K562 (cell line): ENCODE measurements around the gene ATG7. TPM values are rescaled to one million over a fixed set of nuclear protein-coding genes. Genes with fewer than 3 reads are reported as not detected.

ENCODE experiments used
- ASH1L ChIP-seq: fragments of 450-650 bp; IDR thresholded peaks from 2 replicates; pipeline ENCODE4 v1.6.1; 2018; ENCODE audit warnings: borderline replicate concordance, mild to moderate bottlenecking, low read depth; ENCODE audit not compliant: partially characterized antibody
- BRD9 ChIP-seq: fragments of 450-650 bp; IDR thresholded peaks from 2 replicates; pipeline ENCODE4 v1.6.1; 2018; ENCODE audit warnings: low read depth; ENCODE audit not compliant: partially characterized antibody
- CBFA2T2 ChIP-seq: fragments of 450-650 bp; conservative IDR thresholded peaks from 2 replicates; pipeline ENCODE4 v1.6.1; 2017; ENCODE audit warnings: mild to moderate bottlenecking
- ELK3 ChIP-seq: fragments of 450-650 bp; formaldehyde crosslinking; IDR thresholded peaks from 2 replicates; pipeline ENCODE4 v1.4.0; 2020; ENCODE audit warnings: mild to moderate bottlenecking
- MTA1 ChIP-seq: fragments of 450-650 bp; IDR thresholded peaks from 2 replicates; pipeline ENCODE4 v1.6.1; 2017; ENCODE audit warnings: borderline replicate concordance
- MYC ChIP-seq, 2 experiments: fragments of 250-450 bp in 1 of 2; sonication (Bioruptor Pico) in 1 of 2; IDR thresholded peaks; 2 replicates each; pipeline versions ENCODE4 v1.5.1 to v1.6.1; 2012 to 2021; ENCODE audit warnings: low read depth in 2 of 2, borderline replicate concordance in 1 of 2, improper control_type of control experiment in 1 of 2, low read length in 1 of 2, mild to moderate bottlenecking in 1 of 2, moderate library complexity in 1 of 2
- NKRF ChIP-seq: fragments of 450-650 bp; IDR thresholded peaks from 2 replicates; pipeline ENCODE4 v1.6.1; 2016; ENCODE audit warnings: borderline replicate concordance
- NR2C1 ChIP-seq, 2 experiments: fragments of 450-650 bp; IDR thresholded peaks; 2 replicates each; pipeline ENCODE4 v1.6.1; 2017; ENCODE audit warnings: mild to moderate bottlenecking in 2 of 2, antibody characterized with exemption in 1 of 2, inconsistent platforms in 1 of 2, missing compliant biosample characterization in 1 of 2, missing genetic modification characterization in 1 of 2
- PCBP1 ChIP-seq: fragments of 200-400 bp; formaldehyde crosslinking; IDR thresholded peaks from 2 replicates; pipeline ENCODE4 v1.6.1; 2018; ENCODE audit warnings: mild to moderate bottlenecking, low read depth, low read length; ENCODE audit not compliant: poor library complexity, severe bottlenecking
- POLR2H ChIP-seq: IDR thresholded peaks from 2 replicates; pipeline ENCODE4 v1.6.1; 2016; ENCODE audit warnings: missing genetic modification characterization, low read depth, mild to moderate bottlenecking, control low read depth, missing compliant biosample characterization, moderate library complexity
- ZBTB7A ChIP-seq: IDR thresholded peaks from 2 replicates; pipeline ENCODE4 v1.6.1; 2011; ENCODE audit warnings: low read depth, mild to moderate bottlenecking, low read length, moderate library complexity, borderline replicate concordance; ENCODE audit not compliant: control insufficient read depth
- ZNF124 ChIP-seq: sonication (generic); formaldehyde crosslinking; IDR thresholded peaks from 2 replicates; pipeline ENCODE4 v1.8.1; 2022; ENCODE audit warnings: missing genetic modification reagents
- ZNF354B ChIP-seq: fragments of 250-450 bp; sonication (Bioruptor Pico); IDR thresholded peaks from 2 replicates; pipeline ENCODE4 v1.4.0; 2020
- ZNF57 ChIP-seq: fragments of 450-650 bp; formaldehyde crosslinking; IDR thresholded peaks from 2 replicates; pipeline ENCODE4 v1.4.0; 2020; ENCODE audit warnings: mild to moderate bottlenecking, moderate library complexity
- polyA plus RNA-seq, 8 experiments: library from polyadenylated mRNA; depleted of rRNA in 4 of 8; stranded (reverse) in 5 of 8; unstranded in 3 of 8; fragments of >200 nt; fragmentation: Nextera tagmentation in 2 of 8; fragmentation: Illumina TruSeq in 1 of 8; extraction: Ambion mirVana in 2 of 8; extraction: Trizol in 1 of 8; gene quantifications; 2 replicates each; pipeline versions ENCODE4 v1.2.1 to v1.2.3, GENCODE V29; 2011 to 2014; ENCODE audit warnings: inconsistent platforms in 1 of 8, missing spikeins in 1 of 8
- total RNA-seq, 7 experiments: library from RNA; depleted of rRNA in 6 of 7; stranded (reverse); fragments of >200 nt in 6 of 7; fragmentation: Illumina TruSeq in 2 of 7; extraction: Trizol in 2 of 7; gene quantifications; 2 replicates each; pipeline versions ENCODE4 v1.2.1 to v1.2.3, GENCODE V29; 2011 to 2021; ENCODE audit warnings: low replicate concordance in 1 of 7
- TF ChIP-seq, protein P1 (sequence below): IDR thresholded peaks from 2 replicates; pipeline ENCODE4 v1.6.1; 2014; ENCODE audit warnings: antibody characterized with exemption

Gene ATG7
- total and polyA plus RNA-seq, 9 of the 15 experiments (the other 6 are each of a cell fraction or from before 2014, with no cell fraction given) = 18.3 to 45.3 (median 33.6) TPM

DNA sequence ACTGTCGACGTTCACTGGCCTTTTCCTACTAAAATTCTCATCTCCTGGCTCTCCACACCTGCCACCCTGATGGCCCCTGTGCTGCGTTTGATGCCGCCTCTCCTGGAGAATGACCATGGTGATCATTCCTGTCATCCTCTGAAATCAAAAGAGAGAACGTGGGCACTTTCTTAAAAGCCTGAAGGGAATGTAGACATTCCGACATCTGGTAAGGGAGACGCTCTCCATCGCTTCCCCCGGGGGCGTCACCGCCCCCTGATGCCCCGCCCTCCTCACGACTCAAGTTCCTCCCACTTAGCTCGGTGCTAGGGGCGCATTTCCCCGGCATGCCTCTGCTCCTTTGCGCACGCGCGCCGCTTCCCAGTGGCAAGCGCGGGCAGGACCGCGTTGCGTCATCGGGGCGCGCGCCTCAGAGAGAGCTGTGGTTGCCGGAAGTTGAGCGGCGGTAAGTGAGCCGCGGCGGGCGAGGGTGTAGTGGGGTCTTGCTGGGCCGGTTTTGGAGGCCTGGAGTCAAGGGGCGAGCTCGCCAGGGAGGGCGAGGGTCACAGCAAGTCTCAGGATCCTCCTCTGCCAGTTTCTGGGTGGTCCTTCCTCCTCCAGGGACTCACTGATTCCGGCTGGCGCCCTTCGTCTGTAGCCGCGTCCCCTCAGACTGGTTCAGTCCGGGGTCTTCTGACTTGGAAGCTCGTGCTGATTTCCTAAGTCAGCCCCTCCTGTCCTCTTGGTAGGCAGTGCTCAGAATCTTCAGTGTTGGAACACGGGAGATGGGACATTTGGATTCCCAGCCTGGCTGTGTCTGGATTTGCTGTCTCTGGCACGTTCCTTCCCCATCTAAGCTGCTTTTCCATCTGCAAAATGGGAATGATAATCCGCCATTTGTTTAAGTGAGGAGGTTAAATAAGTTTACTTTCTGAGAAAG lies at the start of gene ATG7 (continued):
- TF ChIP-seq BRD9 (no peak), ELK3 (CRISPR knock-in tag) (no peak), CBFA2T2 (no peak), ASH1L (no peak), NKRF (peak; percentile 94), ZBTB7A (peak; percentile 71; the same call in 1 of the 2 replicates), MYC (IDR thresholded peaks at IDR 0.05; ENCODE audit: low read depth, low read length) (peak; percentile 71), MYC (CRISPR knock-in tag; IDR thresholded peaks at IDR 0.05; ENCODE audit: borderline replicate concordance, low read depth) (0 out of 2 replicates have a peak, but pooled peaks have one; percentile 37), PCBP1 (no peak), ZNF57 (CRISPR knock-in tag) (no peak), MTA1 (peak; percentile 98), NR2C1 (IDR thresholded peaks at IDR 0.05) (no peak), NR2C1 (tag; IDR thresholded peaks at IDR 0.05) (no peak), ZNF354B (CRISPR knock-in tag) (no peak), ZNF124 (CRISPR knock-in tag) (no peak), POLR2H (tag) (peak; percentile 90)
- TF ChIP-seq, protein P1, sequence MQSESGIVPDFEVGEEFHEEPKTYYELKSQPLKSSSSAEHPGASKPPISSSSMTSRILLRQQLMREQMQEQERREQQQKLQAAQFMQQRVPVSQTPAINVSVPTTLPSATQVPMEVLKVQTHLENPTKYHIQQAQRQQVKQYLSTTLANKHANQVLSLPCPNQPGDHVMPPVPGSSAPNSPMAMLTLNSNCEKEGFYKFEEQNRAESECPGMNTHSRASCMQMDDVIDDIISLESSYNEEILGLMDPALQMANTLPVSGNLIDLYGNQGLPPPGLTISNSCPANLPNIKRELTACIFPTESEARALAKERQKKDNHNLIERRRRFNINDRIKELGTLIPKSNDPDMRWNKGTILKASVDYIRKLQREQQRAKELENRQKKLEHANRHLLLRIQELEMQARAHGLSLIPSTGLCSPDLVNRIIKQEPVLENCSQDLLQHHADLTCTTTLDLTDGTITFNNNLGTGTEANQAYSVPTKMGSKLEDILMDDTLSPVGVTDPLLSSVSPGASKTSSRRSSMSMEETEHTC = no peak; the same call in 1 of the 2 replicates
